H9 (cell line): ENCODE results near the gene SLC25A27. TPM values are rescaled to one million over a fixed set of nuclear protein-coding genes. Genes with fewer than 3 reads are reported as not detected.

Experiments
- DNase-seq: peaks from one replicate; pipeline ENCODE4 v3.0.0-alpha.2; 2017
- H2AFZ ChIP-seq: one replicate; pipeline ENCODE4 v1.6.1; 2013; ENCODE audit warnings: mild to moderate bottlenecking, low read length, control low read depth, moderate library complexity
- H2AK5ac ChIP-seq: 2 replicates; pipeline ENCODE4 v1.6.1; 2013; ENCODE audit warnings: low read length, control low read depth, mixed read lengths; ENCODE audit not compliant: insufficient read length
- H2BK120ac ChIP-seq: one replicate; pipeline ENCODE4 v1.6.1; 2013; ENCODE audit warnings: low read depth, mild to moderate bottlenecking, low read length, control low read depth, inconsistent platforms; ENCODE audit not compliant: poor library complexity, severe bottlenecking
- H2BK12ac ChIP-seq: 2 replicates; pipeline ENCODE4 v1.6.1; 2013; ENCODE audit warnings: low read length, control low read depth, mixed read lengths, low read depth; ENCODE audit not compliant: insufficient read length
- H2BK15ac ChIP-seq: 2 replicates; pipeline ENCODE4 v1.6.1; 2013; ENCODE audit warnings: low read depth, low read length, control low read depth
- H2BK20ac ChIP-seq: one replicate; pipeline ENCODE4 v1.6.1; 2013; ENCODE audit warnings: low read depth, mild to moderate bottlenecking, low read length, control low read depth, inconsistent platforms; ENCODE audit not compliant: poor library complexity, severe bottlenecking
- H2BK5ac ChIP-seq: 2 replicates; pipeline ENCODE4 v1.6.1; 2013; ENCODE audit warnings: low read length, control low read depth, mixed read lengths; ENCODE audit not compliant: insufficient read length
- H3K14ac ChIP-seq: 2 replicates; pipeline ENCODE4 v1.6.1; 2013; ENCODE audit warnings: low read length, control low read depth; ENCODE audit not compliant: insufficient read depth
- H3K18ac ChIP-seq: 2 replicates; pipeline ENCODE4 v1.6.1; 2013; ENCODE audit warnings: low read depth, mild to moderate bottlenecking, mixed read lengths, low read length, control low read depth; ENCODE audit not compliant: insufficient read length
- H3K23ac ChIP-seq: 2 replicates; pipeline ENCODE4 v1.6.1; 2013; ENCODE audit warnings: low read length, control low read depth, mixed read lengths, low read depth; ENCODE audit not compliant: insufficient read length
- H3K23me2 ChIP-seq: 2 replicates; pipeline ENCODE4 v1.6.1; 2013; ENCODE audit warnings: low read depth, mild to moderate bottlenecking, mixed read lengths, low read length, control low read depth; ENCODE audit not compliant: insufficient read length, poor library complexity, severe bottlenecking
- H3K27ac ChIP-seq: 2 replicates; pipeline ENCODE4 v1.5.1; 2013; ENCODE audit warnings: low read length, control low read depth, mixed read lengths, low read depth; ENCODE audit not compliant: insufficient read length
- H3K27me3 ChIP-seq: 2 replicates; pipeline ENCODE4 v1.6.1; 2013; ENCODE audit warnings: low read length, control low read depth, inconsistent platforms; ENCODE audit not compliant: insufficient read depth
- H3K4ac ChIP-seq: 2 replicates; pipeline ENCODE4 v1.6.1; 2013; ENCODE audit warnings: low read depth, mild to moderate bottlenecking, control low read depth, inconsistent platforms, low read length, moderate library complexity
- H3K4me1 ChIP-seq: 2 replicates; pipeline ENCODE4 v1.6.1; 2013; ENCODE audit warnings: low read length, control low read depth, inconsistent platforms; ENCODE audit not compliant: insufficient read depth
- H3K4me2 ChIP-seq: 2 replicates; pipeline ENCODE4 v1.6.1; 2013; ENCODE audit warnings: low read length, control low read depth, mixed read lengths; ENCODE audit not compliant: insufficient read length, insufficient read depth
- H3K56ac ChIP-seq: 2 replicates; pipeline ENCODE4 v1.6.1; 2013; ENCODE audit warnings: low read depth, mild to moderate bottlenecking, mixed read lengths, low read length, control low read depth; ENCODE audit not compliant: insufficient read length
- H3K79me1 ChIP-seq: 2 replicates; pipeline ENCODE4 v1.6.1; 2013; ENCODE audit warnings: low read depth, mild to moderate bottlenecking, moderate library complexity, low read length, control low read depth, inconsistent platforms; ENCODE audit not compliant: insufficient read depth, poor library complexity, severe bottlenecking
- H3K79me2 ChIP-seq: 2 replicates; pipeline ENCODE4 v1.6.1; 2013; ENCODE audit warnings: low read length, control low read depth, inconsistent platforms; ENCODE audit not compliant: insufficient read depth
- H3K9ac ChIP-seq: 2 replicates; pipeline ENCODE4 v1.6.1; 2013; ENCODE audit warnings: low read length, control low read depth, mixed read lengths; ENCODE audit not compliant: insufficient read length; ENCODE audit errors: extremely low read depth
- H3K9me3 ChIP-seq: one replicate; pipeline ENCODE4 v1.6.1; 2013; ENCODE audit warnings: low read depth, low read length, inconsistent platforms; ENCODE audit not compliant: control insufficient read depth
- H3T11ph ChIP-seq: one replicate; pipeline ENCODE4 v1.6.1; 2013; ENCODE audit warnings: mild to moderate bottlenecking, low read length, control low read depth, inconsistent platforms
- H4K20me1 ChIP-seq: one replicate; pipeline ENCODE4 v1.6.1; 2013; ENCODE audit not compliant: control insufficient read depth, insufficient read length, insufficient read depth
- H4K5ac ChIP-seq: 2 replicates; pipeline ENCODE4 v1.6.1; 2013; ENCODE audit warnings: low read depth, mild to moderate bottlenecking, mixed read lengths, low read length, control low read depth; ENCODE audit not compliant: insufficient read length
- H4K8ac ChIP-seq: replicated peaks from 2 replicates; pipeline ENCODE4 v1.6.1; 2013; ENCODE audit warnings: low read length, control low read depth, mixed read lengths, low read depth; ENCODE audit not compliant: insufficient read length
- H4K91ac ChIP-seq: 2 replicates; pipeline ENCODE4 v1.6.1; 2013; ENCODE audit warnings: low read depth, mild to moderate bottlenecking, moderate library complexity, mixed read lengths, low read length, control low read depth; ENCODE audit not compliant: insufficient read length
- H3K27ac Mint-ChIP-seq, 3 experiments: 2 replicates in 2 of 3; 3 replicates in 1 of 3; pipeline ENCODE4 v1.8.0; 2020 to 2021; ENCODE audit warnings: mixed read lengths in 3 of 3, mild to moderate bottlenecking in 1 of 3, moderate library complexity in 1 of 3
- H3K27me3 Mint-ChIP-seq: 2 replicates; pipeline ENCODE4 v1.8.0; 2021; ENCODE audit warnings: low read depth, mild to moderate bottlenecking, moderate library complexity, mixed read lengths
- H3K36me3 Mint-ChIP-seq, 3 experiments: 2 replicates in 2 of 3; 3 replicates in 1 of 3; pipeline ENCODE4 v1.8.0; 2020 to 2021; ENCODE audit warnings: low read depth in 3 of 3, mixed read lengths in 3 of 3; ENCODE audit not compliant: insufficient read depth in 1 of 3
- H3K4me1 Mint-ChIP-seq, 2 experiments: 2 replicates each; pipeline ENCODE4 v1.8.0; 2020; ENCODE audit warnings: mixed read lengths in 2 of 2
- H3K4me3 Mint-ChIP-seq, 2 experiments: 2 replicates in 1 of 2; 3 replicates in 1 of 2; pipeline ENCODE4 v1.8.0; 2020 to 2021; ENCODE audit warnings: mild to moderate bottlenecking in 2 of 2, mixed read lengths in 2 of 2, moderate library complexity in 1 of 2
- H3K9me3 Mint-ChIP-seq, 2 experiments: 2 replicates in 1 of 2; 3 replicates in 1 of 2; pipeline ENCODE4 v1.8.0; 2020; ENCODE audit warnings: mild to moderate bottlenecking in 2 of 2, mixed read lengths in 2 of 2, moderate library complexity in 1 of 2
- CTCF ChIP-seq: fragments of 200-600 bp; sonication (generic); conservative IDR thresholded peaks from 3 replicates; pipeline ENCODE4 v1.8.0; 2021; ENCODE audit warnings: antibody characterized with exemption, mild to moderate bottlenecking
- WGBS: extraction: QIAGEN DNeasy Blood & Tissue Kit; methylation state at CpG from one replicate; pipeline ENCODE4 v1.1.7; 2013; ENCODE audit warnings: missing lambda C conversion rate, low lambda C conversion rate, mixed read lengths; ENCODE audit not compliant: insufficient read length; ENCODE audit errors: extremely low coverage; 5-methylcytosine and 5-hydroxymethylcytosine counted together
- total RNA-seq: library from RNA; stranded (reverse); gene quantifications from 2 replicates; pipeline ENCODE4 v1.2.1, GENCODE V29; 2021

The SLC25A27 gene
- total RNA-seq, 1 experiment from 2014 or later = 5.1 TPM

GRCh38 chr6:46628498-46628897, 24.3 kb upstream of the SLC25A27 start:
- Histone ChIP-seq H2BK15ac (no peak overlapping the region), H3K9me3 (no peaks in the 10 kb centered on the region), H3K79me1 (no peaks in the 10 kb centered on the region), H3K79me2 (no peaks in the 10 kb centered on the region), H3K14ac (no peak overlapping the region), H3K27ac (no peak overlapping the region), H3K18ac (no peak overlapping the region), H2BK5ac (no peak overlapping the region), H3K4me1 (no peaks in the 10 kb centered on the region), H3T11ph (no peak overlapping the region), H2BK12ac (no peak overlapping the region), H4K8ac (no peak overlapping the region), H2BK120ac (no peak overlapping the region), H3K23ac (no peak overlapping the region), H2AK5ac (no peak overlapping the region), H4K20me1 (no peaks in the 10 kb centered on the region), H2BK20ac (no peak overlapping the region), H3K4ac (no peak overlapping the region), H4K91ac (no peak overlapping the region), H4K5ac (no peak overlapping the region), H3K9ac (no peak overlapping the region), H3K4me2 (no peak overlapping the region), H3K27me3 (no peaks in the 10 kb centered on the region), H3K23me2 (no peaks in the 10 kb centered on the region), H3K56ac (no peak overlapping the region), H2AFZ (no peak overlapping the region)
- Mint-ChIP-seq H3K27me3 (no peaks in the 10 kb centered on the region), H3K27ac (no peak overlapping the region), H3K4me1 (no peaks in the 10 kb centered on the region; a peak in 1 of 4 replicates), H3K36me3 (no peaks in the 10 kb centered on the region), H3K4me3 (no peak overlapping the region), H3K9me3 (no peaks in the 10 kb centered on the region; a peak in 1 of 5 replicates)
- TF ChIP-seq CTCF = no peak
- no peak for DNase-seq
- no CpG with 5 or more reads among the region's 1 CpG for WGBS
